Stomach smooth muscle (tissue), 2 donors: ENCODE measurements around the gene CD274.
"Not testable (repeated sequence)": the region's sequence is repeated elsewhere in the genome, so short reads cannot be mapped to it uniquely, and the experiment has no call there.

ENCODE experiments used
- H3K27ac ChIP-seq: one replicate; pipeline ENCODE4 v1.7.0; 2013; ENCODE audit warnings: mild to moderate bottlenecking, low read length, inconsistent platforms
- H3K27me3 ChIP-seq, 2 donors: one replicate each; pipeline ENCODE4 v1.7.0; 2013; ENCODE audit warnings: low read length in 2 of 2; ENCODE audit not compliant: insufficient read depth in 2 of 2, control insufficient read depth in 1 of 2
- H3K36me3 ChIP-seq, 2 donors: one replicate each; pipeline ENCODE4 v1.7.0; 2013; ENCODE audit warnings: low read length in 2 of 2; ENCODE audit not compliant: control insufficient read depth in 2 of 2, insufficient read depth in 2 of 2
- H3K4me1 ChIP-seq: one replicate; pipeline ENCODE4 v1.7.0; 2013; ENCODE audit warnings: low read length; ENCODE audit not compliant: control insufficient read depth, insufficient read depth
- H3K4me3 ChIP-seq, 2 donors: one replicate each; pipeline ENCODE4 v1.7.0; 2013; ENCODE audit warnings: low read length in 2 of 2
- H3K9ac ChIP-seq, 2 donors: one replicate each; pipeline ENCODE4 v1.7.0; 2013; ENCODE audit warnings: low read length in 2 of 2, mild to moderate bottlenecking in 1 of 2
- H3K9me3 ChIP-seq, 2 donors: one replicate each; pipeline ENCODE4 v1.7.0; 2013; ENCODE audit warnings: low read length in 2 of 2; ENCODE audit not compliant: control insufficient read depth in 2 of 2
- donor health status: healthy.
- donor health status: Pancreatic carcinoma.

The CD274 gene

GRCh38 chr9:5485378-5486085 is 35.2 kb downstream of the CD274 start:
- H3K36me3 ChIP-seq: no peaks in the 10 kb centered on the region
- H3K27me3 ChIP-seq: no peaks in the 10 kb centered on the region
- H3K9me3 ChIP-seq: no peaks in the 10 kb centered on the region
- no peak overlapping the region for H3K27ac ChIP-seq
- no peak overlapping the region for H3K4me3 ChIP-seq
- no peak overlapping the region for H3K9ac ChIP-seq
- H3K4me1 ChIP-seq: no peaks in the 10 kb centered on the region

GRCh38 chr9:5486988-5487387 is 36.6 kb downstream of the CD274 start:
- no peak overlapping the region for H3K9ac ChIP-seq
- no peaks in the 10 kb centered on the region for H3K36me3 ChIP-seq
- no peaks in the 10 kb centered on the region for H3K27me3 ChIP-seq
- no peak overlapping the region for H3K27ac ChIP-seq
- H3K4me3 ChIP-seq: no peak overlapping the region
- no peaks in the 10 kb centered on the region for H3K4me1 ChIP-seq
- no peaks in the 10 kb centered on the region for H3K9me3 ChIP-seq

- Histone ChIP-seq H3K36me3 (no peaks in the 10 kb centered on the region), H3K9me3 (no peaks in the 10 kb centered on the region), H3K4me3 (no peak overlapping the region), H3K4me1 (no peaks in the 10 kb centered on the region), H3K27me3 (no peaks in the 10 kb centered on the region), H3K9ac (no peak overlapping the region), H3K27ac (no peak overlapping the region)
Observed at GRCh38 chr9:5488221-5489008, 38.1 kb downstream of the CD274 start.

- H3K27ac ChIP-seq: no peak overlapping the region
Observed at GRCh38 chr9:5489630-5490490, 39.5 kb downstream of the CD274 start.

GRCh38 chr9:5492965-5493678 is 42.8 kb downstream of the CD274 start:
- Histone ChIP-seq H3K9ac (no peak overlapping the region), H3K27ac (no peak overlapping the region), H3K4me1 (no peaks in the 10 kb centered on the region), H3K27me3 (no peaks in the 10 kb centered on the region), H3K36me3 (no peaks in the 10 kb centered on the region), H3K4me3 (no peak overlapping the region), H3K9me3 (no peaks in the 10 kb centered on the region)

More at GRCh38 chr9:5489630-5490490, 39.5 kb downstream of the CD274 start:
- Histone ChIP-seq H3K36me3 (no peaks in the 10 kb centered on the region), H3K9ac (no peak overlapping the region), H3K9me3 (no peaks in the 10 kb centered on the region), H3K4me3 (no peak overlapping the region), H3K27me3 (no peaks in the 10 kb centered on the region), H3K4me1 (no peaks in the 10 kb centered on the region)

GRCh38 chr9:5493679-5494511 is 43.6 kb downstream of the CD274 start:
- Histone ChIP-seq H3K4me3 (no peak overlapping the region), H3K4me1 (no peaks in the 10 kb centered on the region), H3K36me3 (no peaks in the 10 kb centered on the region), H3K27me3 (no peaks in the 10 kb centered on the region), H3K27ac (no peak overlapping the region), H3K9me3 (no peaks in the 10 kb centered on the region), H3K9ac (no peak overlapping the region)

- not testable (repeated sequence) for H3K27ac ChIP-seq, H3K4me3 ChIP-seq, H3K9ac ChIP-seq
Observed at GRCh38 chr9:5494765-5495164, 44.4 kb downstream of the CD274 start.

GRCh38 chr9:5499157-5499556 is 48.8 kb downstream of the CD274 start:
- peaks cover 3% of the 10 kb centered on the region for H3K4me1 ChIP-seq
- no peak overlapping the region for H3K9ac ChIP-seq
- peaks cover 0 to 2% of the 10 kb centered on the region in 2 donors for H3K27me3 ChIP-seq
- no peak overlapping the region for H3K27ac ChIP-seq
- H3K9me3 ChIP-seq: no peaks in the 10 kb centered on the region
- no peak overlapping the region for H3K4me3 ChIP-seq
- H3K36me3 ChIP-seq: no peaks in the 10 kb centered on the region

More at GRCh38 chr9:5494765-5495164, 44.4 kb downstream of the CD274 start:
- not testable (repeated sequence) for H3K9me3 ChIP-seq, H3K27me3 ChIP-seq, H3K4me1 ChIP-seq, H3K36me3 ChIP-seq

GRCh38 chr9:5499889-5500398 is 49.6 kb downstream of the CD274 start:
- no peak overlapping the region for H3K9ac ChIP-seq
- H3K27ac ChIP-seq: no peak overlapping the region
- no peak overlapping the region for H3K4me3 ChIP-seq
- H3K27me3 ChIP-seq: peaks cover 0 to 2% of the 10 kb centered on the region in 2 donors
- peaks cover 3% of the 10 kb centered on the region for H3K4me1 ChIP-seq
- no peaks in the 10 kb centered on the region for H3K36me3 ChIP-seq
- H3K9me3 ChIP-seq: no peaks in the 10 kb centered on the region
